HepG2 (cell line): ENCODE data around the gene GPR62.

Source experiments
- EZH2 ChIP-seq: conservative IDR thresholded peaks from 2 replicates; pipeline ENCODE4 v1.6.1; 2012; ENCODE audit warnings: mild to moderate bottlenecking, low read depth, low read length, moderate library complexity
- KAT7 ChIP-seq: IDR thresholded peaks from 2 replicates; pipeline ENCODE4 v1.6.1; 2018; ENCODE audit warnings: borderline replicate concordance, missing compliant biosample characterization
- ZNF557 ChIP-seq: sonication (generic); formaldehyde crosslinking; IDR thresholded peaks from 2 replicates; pipeline ENCODE4 v1.4.0; 2020; ENCODE audit warnings: missing genetic modification reagents
- TF ChIP-seq, protein P1 (sequence below): sonication (generic); formaldehyde crosslinking; IDR thresholded peaks from 2 replicates; pipeline ENCODE4 v1.5.0; 2020; ENCODE audit warnings: missing genetic modification reagents
- TF ChIP-seq, protein P2 (sequence below): sonication (generic); formaldehyde crosslinking; IDR thresholded peaks from 2 replicates; pipeline ENCODE4 v1.5.0; 2020; ENCODE audit warnings: mild to moderate bottlenecking, missing genetic modification reagents, moderate library complexity

DNA sequence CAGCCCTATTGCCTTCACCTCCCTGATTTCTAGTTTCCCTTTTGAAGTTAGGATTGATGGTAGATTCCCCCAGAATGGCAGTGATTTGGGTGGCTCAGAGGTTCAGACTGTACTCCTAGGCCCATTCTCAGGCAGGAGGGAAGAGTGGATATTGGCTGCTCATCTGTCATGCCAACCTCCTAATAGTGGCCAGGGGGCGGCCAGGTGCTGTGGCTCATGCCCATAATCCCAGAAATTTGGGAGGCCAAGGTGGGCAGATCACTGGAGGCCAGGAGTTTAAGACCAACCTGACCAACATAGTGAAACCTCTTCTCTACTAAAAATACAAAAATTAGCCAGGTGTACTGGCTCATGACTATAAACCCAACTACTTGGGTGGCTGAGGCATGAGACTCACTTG, 24.7 kb upstream of the GPR62 start:
- TF ChIP-seq, protein P1, sequence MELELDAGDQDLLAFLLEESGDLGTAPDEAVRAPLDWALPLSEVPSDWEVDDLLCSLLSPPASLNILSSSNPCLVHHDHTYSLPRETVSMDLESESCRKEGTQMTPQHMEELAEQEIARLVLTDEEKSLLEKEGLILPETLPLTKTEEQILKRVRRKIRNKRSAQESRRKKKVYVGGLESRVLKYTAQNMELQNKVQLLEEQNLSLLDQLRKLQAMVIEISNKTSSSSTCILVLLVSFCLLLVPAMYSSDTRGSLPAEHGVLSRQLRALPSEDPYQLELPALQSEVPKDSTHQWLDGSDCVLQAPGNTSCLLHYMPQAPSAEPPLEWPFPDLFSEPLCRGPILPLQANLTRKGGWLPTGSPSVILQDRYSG, result no peak
- no peak for TF ChIP-seq EZH2
- TF ChIP-seq, protein P2, sequence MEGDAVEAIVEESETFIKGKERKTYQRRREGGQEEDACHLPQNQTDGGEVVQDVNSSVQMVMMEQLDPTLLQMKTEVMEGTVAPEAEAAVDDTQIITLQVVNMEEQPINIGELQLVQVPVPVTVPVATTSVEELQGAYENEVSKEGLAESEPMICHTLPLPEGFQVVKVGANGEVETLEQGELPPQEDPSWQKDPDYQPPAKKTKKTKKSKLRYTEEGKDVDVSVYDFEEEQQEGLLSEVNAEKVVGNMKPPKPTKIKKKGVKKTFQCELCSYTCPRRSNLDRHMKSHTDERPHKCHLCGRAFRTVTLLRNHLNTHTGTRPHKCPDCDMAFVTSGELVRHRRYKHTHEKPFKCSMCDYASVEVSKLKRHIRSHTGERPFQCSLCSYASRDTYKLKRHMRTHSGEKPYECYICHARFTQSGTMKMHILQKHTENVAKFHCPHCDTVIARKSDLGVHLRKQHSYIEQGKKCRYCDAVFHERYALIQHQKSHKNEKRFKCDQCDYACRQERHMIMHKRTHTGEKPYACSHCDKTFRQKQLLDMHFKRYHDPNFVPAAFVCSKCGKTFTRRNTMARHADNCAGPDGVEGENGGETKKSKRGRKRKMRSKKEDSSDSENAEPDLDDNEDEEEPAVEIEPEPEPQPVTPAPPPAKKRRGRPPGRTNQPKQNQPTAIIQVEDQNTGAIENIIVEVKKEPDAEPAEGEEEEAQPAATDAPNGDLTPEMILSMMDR (CRISPR knock-in tag), result no peak
- no peak for TF ChIP-seq ZNF557
- no peak for TF ChIP-seq KAT7 (CRISPR knock-in tag)
